ENCODE measurements around the gene PEAK3. TPM values are rescaled to one million over a fixed set of nuclear protein-coding genes. Genes with fewer than 3 reads are reported as not detected.

The PEAK3 gene, protein sequence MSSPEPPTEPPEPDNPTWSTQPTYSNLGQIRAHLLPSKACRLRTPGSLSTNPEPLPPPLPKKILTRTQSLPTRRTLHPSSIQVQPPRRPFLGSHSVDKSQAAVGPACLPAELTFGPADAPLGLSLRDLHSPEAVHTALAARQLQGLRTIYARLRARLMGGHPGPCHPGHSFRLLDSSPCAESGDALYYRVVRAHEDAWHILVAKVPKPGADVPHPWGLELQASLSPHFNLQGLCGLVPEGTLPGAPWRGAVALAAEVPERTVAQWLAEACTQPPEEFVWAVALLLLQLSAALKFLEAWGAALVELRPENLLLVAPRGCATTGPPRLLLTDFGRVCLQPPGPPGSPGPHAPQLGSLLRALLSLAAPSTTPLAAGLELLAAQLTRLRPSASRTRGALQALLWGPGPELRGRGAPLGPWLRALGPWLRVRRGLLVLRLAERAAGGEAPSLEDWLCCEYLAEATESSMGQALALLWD
- 2.3 TPM for total RNA-seq (2013)
- 1 to 10 TPM; 2.4 to 6.3 (median 2.9) TPM for polyA plus RNA-seq
- polyA minus RNA-seq = 3.3 and 4.6 TPM in 2 replicates
- total RNA-seq = 0.29 to 2.8 (median 1.2) reads per million in 11 experiments

DNA sequence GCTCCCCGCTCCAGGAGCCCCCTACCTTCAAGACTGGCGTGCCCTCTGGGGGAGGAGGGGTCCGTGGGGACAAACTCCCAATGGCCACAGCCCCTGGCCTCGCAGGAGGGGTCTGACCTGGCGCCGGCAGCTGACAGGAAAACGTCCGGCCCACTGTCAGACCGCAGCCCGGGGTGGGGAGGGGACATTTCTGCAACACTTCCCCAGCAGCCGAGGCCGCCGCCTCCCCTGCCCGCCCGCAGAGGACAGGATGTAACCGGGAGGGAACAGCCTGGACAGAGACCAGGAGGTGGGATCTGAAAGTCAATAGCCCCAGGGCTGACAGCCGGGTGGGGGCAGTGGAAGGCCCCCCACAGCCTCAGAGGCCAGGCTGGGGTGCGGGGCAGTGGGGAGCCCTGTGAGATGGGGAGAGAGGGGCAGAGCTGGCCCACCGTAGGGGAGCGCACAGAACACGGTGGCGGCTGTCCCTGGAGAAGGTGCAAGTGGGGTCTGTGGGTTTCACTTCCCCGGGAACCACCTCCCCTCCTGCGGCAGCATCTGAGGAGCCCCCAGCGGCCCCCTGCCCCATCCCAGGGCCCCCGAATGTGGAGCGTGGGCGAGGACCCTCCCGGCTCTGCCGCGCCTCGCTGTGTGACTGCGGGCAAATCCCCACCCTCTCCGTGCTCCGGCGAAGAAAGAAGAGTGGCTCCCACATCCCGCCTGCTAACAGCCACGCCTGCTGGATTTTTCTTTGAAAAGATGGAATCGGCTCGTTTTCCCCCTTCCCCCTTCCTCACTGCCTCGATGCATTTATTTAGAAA is at the start of gene PEAK3:
TSS of gene PEAK3 (minus strand) at position 114 of the 800 bp plus-strand sequence. CDS start 1,244 bp downstream, outside the sequence.
- Histone ChIP-seq H3K4me3 (replicated peaks in 1 of 3; ENCODE audit: low read depth in 2 of 3, low read length in 3 of 3) (peak within 1 kb of the TSS; percentile 49 to 79 (median 71)), H3K36me3 (replicated peaks in 1 of 2; ENCODE audit: control insufficient read depth in 1 of 2, insufficient read depth in 2 of 2, low read length in 2 of 2) (peaks cover 2 to 6% of the 10 kb centered on the region in 2 donors), H3K27ac (ENCODE audit: low read depth in 1 of 2, low read length in 2 of 2) (peak within 1 kb of the TSS; percentile 67 to 82), H3K4me2 (replicated peaks; ENCODE audit: extremely low read depth, low read length, poor library complexity, severe bottlenecking) (peak within 1 kb of the TSS; percentile 99), H3K9ac (ENCODE audit: insufficient read depth, low read length, poor library complexity, severe bottlenecking) (peak within 1 kb of the TSS; percentile 68), H3K4me1 (ENCODE audit: control insufficient read depth in 1 of 2, insufficient read depth in 2 of 2, low read length in 2 of 2) (peaks cover 33 to 49% of the 10 kb centered on the region in 2 donors), H3K9me3 (replicated peaks in 1 of 2; ENCODE audit: control insufficient read depth in 1 of 2, insufficient read depth in 1 of 2, low read length in 2 of 2) (no peaks in the 10 kb centered on the region), H3K79me2 (ENCODE audit: insufficient read depth, low read length) (peaks cover 31% of the 10 kb centered on the region), H3K27me3 (ENCODE audit: control insufficient read depth in 2 of 2, insufficient read depth in 2 of 2, low read length in 2 of 2) (no peaks in the 10 kb centered on the region), H2AFZ (ENCODE audit: insufficient read depth, low read depth, low read length, poor library complexity, severe bottlenecking) (peak within 1 kb of the TSS; percentile 35), H4K20me1 (ENCODE audit: insufficient read depth, low read length) (peaks cover 27% of the 10 kb centered on the region)
- peak within 1 kb of the TSS; percentile 88 to 94 for H3K4me3 Mint-ChIP-seq
- peak within 1 kb of the TSS; percentile 87 to 94 (median 92) for H3K27ac Mint-ChIP-seq
- DNase-seq = peak; percentile 66 to 78 (median 73)
- H3K9me3 Mint-ChIP-seq = peaks cover 0 to 4% (median 0%) of the 10 kb centered on the region in 7 donors
- peaks cover 43% of the 10 kb centered on the region for H3K4me1 Mint-ChIP-seq
- intact Hi-C loops (cut with micrococcal nuclease) = loop anchor here in 1 of 2 donors (10.0 kb wide), 1 partner anchor 113 kb away; no protein-coding TSS in a partner anchor
- no peak for TF ChIP-seq CTCF (IDR thresholded peaks at IDR 0.05)
- H3K27me3 Mint-ChIP-seq (ENCODE audit: low read depth in 3 of 3) = peaks cover 4 to 9% (median 4%) of the 10 kb centered on the region in 3 donors
- peaks cover 12 to 30% of the 10 kb centered on the region in 2 donors for H3K36me3 Mint-ChIP-seq
- 0% methylated on average over 18 of the region's 41 CpGs for WGBS (ENCODE audit: insufficient coverage)
